Measurements from ENCODE around the gene LTA.

- TF ChIP-seq, protein P1, sequence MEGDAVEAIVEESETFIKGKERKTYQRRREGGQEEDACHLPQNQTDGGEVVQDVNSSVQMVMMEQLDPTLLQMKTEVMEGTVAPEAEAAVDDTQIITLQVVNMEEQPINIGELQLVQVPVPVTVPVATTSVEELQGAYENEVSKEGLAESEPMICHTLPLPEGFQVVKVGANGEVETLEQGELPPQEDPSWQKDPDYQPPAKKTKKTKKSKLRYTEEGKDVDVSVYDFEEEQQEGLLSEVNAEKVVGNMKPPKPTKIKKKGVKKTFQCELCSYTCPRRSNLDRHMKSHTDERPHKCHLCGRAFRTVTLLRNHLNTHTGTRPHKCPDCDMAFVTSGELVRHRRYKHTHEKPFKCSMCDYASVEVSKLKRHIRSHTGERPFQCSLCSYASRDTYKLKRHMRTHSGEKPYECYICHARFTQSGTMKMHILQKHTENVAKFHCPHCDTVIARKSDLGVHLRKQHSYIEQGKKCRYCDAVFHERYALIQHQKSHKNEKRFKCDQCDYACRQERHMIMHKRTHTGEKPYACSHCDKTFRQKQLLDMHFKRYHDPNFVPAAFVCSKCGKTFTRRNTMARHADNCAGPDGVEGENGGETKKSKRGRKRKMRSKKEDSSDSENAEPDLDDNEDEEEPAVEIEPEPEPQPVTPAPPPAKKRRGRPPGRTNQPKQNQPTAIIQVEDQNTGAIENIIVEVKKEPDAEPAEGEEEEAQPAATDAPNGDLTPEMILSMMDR (conservative IDR thresholded peaks at IDR 0.05; ENCODE audit: low read length) = no peak
- TF ChIP-seq EZH2phosphoT487 (IDR thresholded peaks at IDR 0.05; ENCODE audit: borderline replicate concordance, low read depth, low read length) = no peak
Observed at GRCh38 chr6:31621320-31621939, 49.3 kb downstream of the LTA start.
